ENCODE data around the gene PRKCE. TPM values are rescaled to one million over a fixed set of nuclear protein-coding genes. Genes with fewer than 3 reads are reported as not detected.

Gene PRKCE
- total RNA-seq, 3 donors from 2014 or later (not counting 1 experiment from before 2014, with no cell fraction given), result 35.2 to 42.1 (median 38.6) TPM

- Mint-ChIP-seq H3K36me3 (no peaks in the 10 kb centered on the region), H3K27me3 (ENCODE audit: low read depth in 2 of 2) (peaks cover 15 to 37% of the 10 kb centered on the region in 2 donors), H3K9me3 (no peaks in the 10 kb centered on the region), H3K4me3 (no peak overlapping the region), H3K4me1 (no peaks in the 10 kb centered on the region), H3K27ac (no peak overlapping the region)
- WGBS (ENCODE audit: insufficient coverage), result 92% methylated on average over 3 of the region's 3 CpGs
- ATAC-seq (no peak), DNase-seq (no peak)
- Histone ChIP-seq H3K9me3 (ENCODE audit: control insufficient read depth, insufficient read depth, low read length) (no peaks in the 10 kb centered on the region), H3K36me3 (ENCODE audit: control insufficient read depth, insufficient read depth, low read length) (no peaks in the 10 kb centered on the region), H3K4me1 (ENCODE audit: control insufficient read depth, insufficient read depth, low read length) (no peaks in the 10 kb centered on the region), H3K27ac (ENCODE audit: low read length) (no peak overlapping the region), H3K27me3 (ENCODE audit: control insufficient read depth, insufficient read depth, low read length) (no peaks in the 10 kb centered on the region), H3K4me3 (ENCODE audit: low read length) (no peak overlapping the region)
- intact Hi-C loops (cut with micrococcal nuclease), result no loop called here
- TF ChIP-seq CTCF (IDR thresholded peaks at IDR 0.05), result no peak
Measured at GRCh38 chr2:45623098-45623497, 28.4 kb upstream of the PRKCE start.

- intact Hi-C loops (cut with micrococcal nuclease), result no loop called here
Measured at GRCh38 chr2:45625824-45626223, 25.7 kb upstream of the PRKCE start.

GRCh38 chr2:45626387-45627221 lies 24.9 kb upstream of the PRKCE start:
- Mint-ChIP-seq H3K27me3 (ENCODE audit: low read depth in 2 of 2) (peaks cover 20 to 48% of the 10 kb centered on the region in 2 donors), H3K4me1 (no peaks in the 10 kb centered on the region), H3K9me3 (no peaks in the 10 kb centered on the region), H3K27ac (no peak overlapping the region), H3K36me3 (no peaks in the 10 kb centered on the region), H3K4me3 (no peak overlapping the region)
- intact Hi-C loops (cut with micrococcal nuclease), result no loop called here
- TF ChIP-seq CTCF (IDR thresholded peaks at IDR 0.05), result no peak
- Histone ChIP-seq H3K9me3 (ENCODE audit: control insufficient read depth, insufficient read depth, low read length) (no peaks in the 10 kb centered on the region), H3K36me3 (ENCODE audit: control insufficient read depth, insufficient read depth, low read length) (no peaks in the 10 kb centered on the region), H3K27ac (ENCODE audit: low read length) (no peak overlapping the region), H3K4me1 (ENCODE audit: control insufficient read depth, insufficient read depth, low read length) (no peaks in the 10 kb centered on the region), H3K27me3 (ENCODE audit: control insufficient read depth, insufficient read depth, low read length) (no peaks in the 10 kb centered on the region), H3K4me3 (ENCODE audit: low read length) (no peak overlapping the region)
- ATAC-seq (no peak), DNase-seq (no peak)
- 83% methylated on average over 8 of the region's 8 CpGs for WGBS (ENCODE audit: insufficient coverage)

More at GRCh38 chr2:45625824-45626223, 25.7 kb upstream of the PRKCE start:
- ATAC-seq (no peak), DNase-seq (no peak)
- Mint-ChIP-seq H3K4me3 (no peak overlapping the region), H3K27ac (no peak overlapping the region), H3K27me3 (ENCODE audit: low read depth in 2 of 2) (peaks cover 14 to 44% of the 10 kb centered on the region in 2 donors), H3K9me3 (no peaks in the 10 kb centered on the region), H3K4me1 (no peaks in the 10 kb centered on the region), H3K36me3 (no peaks in the 10 kb centered on the region)
- Histone ChIP-seq H3K27ac (ENCODE audit: low read length) (no peak overlapping the region), H3K4me3 (ENCODE audit: low read length) (no peak overlapping the region), H3K4me1 (ENCODE audit: control insufficient read depth, insufficient read depth, low read length) (no peaks in the 10 kb centered on the region), H3K27me3 (ENCODE audit: control insufficient read depth, insufficient read depth, low read length) (no peaks in the 10 kb centered on the region), H3K9me3 (ENCODE audit: control insufficient read depth, insufficient read depth, low read length) (no peaks in the 10 kb centered on the region), H3K36me3 (ENCODE audit: control insufficient read depth, insufficient read depth, low read length) (no peaks in the 10 kb centered on the region)
- TF ChIP-seq CTCF (IDR thresholded peaks at IDR 0.05), result no peak

GRCh38 chr2:45627911-45628310 lies 23.6 kb upstream of the PRKCE start:
- no peaks in the 10 kb centered on the region for H3K9me3 Mint-ChIP-seq
- DNase-seq (no peak), ATAC-seq (no peak)
- no peaks in the 10 kb centered on the region for H3K36me3 ChIP-seq (ENCODE audit: control insufficient read depth, insufficient read depth, low read length)
- no peaks in the 10 kb centered on the region for H3K36me3 Mint-ChIP-seq
- H3K9me3 ChIP-seq (ENCODE audit: control insufficient read depth, insufficient read depth, low read length), result no peaks in the 10 kb centered on the region
- H3K4me1 Mint-ChIP-seq, result no peaks in the 10 kb centered on the region
- H3K27me3 Mint-ChIP-seq (ENCODE audit: low read depth in 2 of 2), result peaks cover 22 to 57% of the 10 kb centered on the region in 2 donors
- H3K4me3 Mint-ChIP-seq, result no peak overlapping the region
- H3K27ac ChIP-seq (ENCODE audit: low read length), result no peak overlapping the region
- H3K27ac Mint-ChIP-seq, result no peak overlapping the region
- no peak for TF ChIP-seq CTCF (IDR thresholded peaks at IDR 0.05)
- intact Hi-C loops (cut with micrococcal nuclease), result no loop called here
- 89% methylated on average over 1 of the region's 1 CpG for WGBS (ENCODE audit: insufficient coverage)
- no peaks in the 10 kb centered on the region for H3K4me1 ChIP-seq (ENCODE audit: control insufficient read depth, insufficient read depth, low read length)
- H3K4me3 ChIP-seq (ENCODE audit: low read length), result no peak overlapping the region
- H3K27me3 ChIP-seq (ENCODE audit: control insufficient read depth, insufficient read depth, low read length), result no peaks in the 10 kb centered on the region
